Neural cell (in vitro differentiated cells): Measurements from ENCODE around the gene SPDYE18.
"Not testable (repeated sequence)": the region's sequence is repeated elsewhere in the genome, so short reads cannot be mapped to it uniquely, and the experiment has no call there.

Experiments used
- CTCF ChIP-seq: fragments of 450-650 bp; IDR thresholded peaks from 2 replicates; pipeline ENCODE4 v1.5.1; 2014; ENCODE audit warnings: antibody characterized with exemption, mild to moderate bottlenecking, moderate library complexity; ENCODE audit not compliant: poor library complexity, severe bottlenecking
- EP300 ChIP-seq: fragments of 450-650 bp; conservative IDR thresholded peaks from 2 replicates; pipeline ENCODE4 v1.6.1; 2014; ENCODE audit warnings: antibody characterized with exemption, mild to moderate bottlenecking, moderate library complexity; ENCODE audit not compliant: poor library complexity, severe bottlenecking
- EZH2 ChIP-seq: fragments of 200-600, 300-800 bp; shearing (Covaris generic), sonication (generic); IDR thresholded peaks from 2 replicates; pipeline ENCODE4 v1.6.1; 2014; ENCODE audit warnings: antibody characterized with exemption, low read length, borderline replicate concordance, mild to moderate bottlenecking; ENCODE audit not compliant: insufficient read depth, poor library complexity, severe bottlenecking
- MXI1 ChIP-seq: fragments of 450-650 bp; conservative IDR thresholded peaks from 2 replicates; pipeline ENCODE4 v1.6.1; 2014; ENCODE audit warnings: antibody characterized with exemption, mild to moderate bottlenecking; ENCODE audit not compliant: poor library complexity, severe bottlenecking
- POLR2AphosphoS5 ChIP-seq: IDR thresholded peaks from 2 replicates; pipeline ENCODE4 v1.6.1; 2012
- RAD21 ChIP-seq: fragments of 450-650 bp; conservative IDR thresholded peaks from 2 replicates; pipeline ENCODE4 v1.6.1; 2014; ENCODE audit warnings: antibody characterized with exemption, mild to moderate bottlenecking, moderate library complexity
- REST ChIP-seq: IDR thresholded peaks from 2 replicates; pipeline ENCODE4 v1.6.1; 2012; ENCODE audit warnings: borderline replicate concordance
- SMC3 ChIP-seq: fragments of 450-650 bp; conservative IDR thresholded peaks from 2 replicates; pipeline ENCODE4 v1.6.1; 2014; ENCODE audit warnings: antibody characterized with exemption, mild to moderate bottlenecking, moderate library complexity; ENCODE audit not compliant: poor library complexity
- TAF1 ChIP-seq: IDR thresholded peaks from 2 replicates; pipeline ENCODE4 v1.6.1; 2012; ENCODE audit warnings: low read depth

GRCh38 chr7:77062557-77062956, at the start of gene SPDYE18:
- TF ChIP-seq CTCF, POLR2AphosphoS5, REST, SMC3, EZH2, RAD21, EP300, MXI1, TAF1: not testable (repeated sequence)
